WTC11 (cell line): ENCODE measurements around the gene MVB12A. TPM values are rescaled to one million over a fixed set of nuclear protein-coding genes. Genes with fewer than 3 reads are reported as not detected.

ENCODE experiments used
- ATAC-seq: fragments of 200-7000 bp; cut with Tn5 transposase; 2 replicates; pipeline ENCODE4 v1.10.0; 2021; ENCODE audit warnings: mild to moderate bottlenecking, moderate library complexity
- CTCF ChIA-PET: fragments of 300-600 bp; sonication (Branson Sonifier 250); formaldehyde crosslinking; loops from one replicate; lab custom pipeline; 2021; ENCODE audit warnings: antibody characterized with exemption; lab: Charles Lee
- POLR2A ChIA-PET: fragments of 350-600 bp; sonication (Branson Sonifier 250); formaldehyde crosslinking; loops from one replicate; lab custom pipeline; 2021; ENCODE audit warnings: antibody characterized with exemption; lab: Charles Lee
- DNase-seq: peaks from one replicate; pipeline ENCODE4 v3.0.0; 2021; ENCODE audit warnings: low spot score
- H3K27ac Mint-ChIP-seq: 2 replicates; pipeline ENCODE4 v1.8.0; 2021; ENCODE audit warnings: mixed read lengths
- H3K27me3 Mint-ChIP-seq: 2 replicates; pipeline ENCODE4 v1.8.0; 2021; ENCODE audit warnings: low read depth, mild to moderate bottlenecking, moderate library complexity, mixed read lengths
- H3K36me3 Mint-ChIP-seq: 2 replicates; pipeline ENCODE4 v1.8.0; 2021; ENCODE audit warnings: mixed read lengths
- H3K4me1 Mint-ChIP-seq: 2 replicates; pipeline ENCODE4 v1.8.0; 2022; ENCODE audit warnings: mixed read lengths
- H3K4me3 Mint-ChIP-seq: 2 replicates; pipeline ENCODE4 v1.8.0; 2021; ENCODE audit warnings: mild to moderate bottlenecking, moderate library complexity, mixed read lengths
- H3K9me3 Mint-ChIP-seq: 2 replicates; pipeline ENCODE4 v1.8.0; 2021; ENCODE audit warnings: mixed read lengths
- ATF2 ChIP-seq: sonication (generic); formaldehyde crosslinking; IDR thresholded peaks from 2 replicates; pipeline ENCODE4 v1.8.1; 2022; ENCODE audit warnings: low read depth, missing genetic modification reagents, borderline replicate concordance
- E2F4 ChIP-seq: sonication (generic); formaldehyde crosslinking; IDR thresholded peaks from 2 replicates; pipeline ENCODE4 v1.8.1; 2022; ENCODE audit warnings: low read depth, mild to moderate bottlenecking, moderate library complexity, missing genetic modification reagents, borderline replicate concordance
- ESRRA ChIP-seq: sonication (generic); formaldehyde crosslinking; IDR thresholded peaks from 2 replicates; pipeline ENCODE4 v1.8.1; 2022; ENCODE audit warnings: mild to moderate bottlenecking, missing genetic modification reagents, borderline replicate concordance
- ETV6 ChIP-seq: sonication (generic); formaldehyde crosslinking; IDR thresholded peaks from 2 replicates; pipeline ENCODE4 v1.8.1; 2022; ENCODE audit warnings: mild to moderate bottlenecking, missing genetic modification reagents
- FOXK1 ChIP-seq: sonication (generic); formaldehyde crosslinking; IDR thresholded peaks from 2 replicates; pipeline ENCODE4 v1.8.0; 2022; ENCODE audit warnings: mild to moderate bottlenecking, moderate library complexity, missing genetic modification reagents
- FOXP1 ChIP-seq: sonication (generic); formaldehyde crosslinking; IDR thresholded peaks from 2 replicates; pipeline ENCODE4 v1.8.0; 2022; ENCODE audit warnings: missing genetic modification reagents, mild to moderate bottlenecking, moderate library complexity, borderline replicate concordance
- FOXP4 ChIP-seq: sonication (generic); formaldehyde crosslinking; IDR thresholded peaks from 2 replicates; pipeline ENCODE4 v1.8.0; 2022; ENCODE audit warnings: mild to moderate bottlenecking, missing genetic modification reagents
- GTF2I ChIP-seq: fragments of 250-450 bp; sonication (Bioruptor Pico); conservative IDR thresholded peaks from 2 replicates; pipeline ENCODE4 v1.4.0; 2021; ENCODE audit warnings: mild to moderate bottlenecking
- MLX ChIP-seq: sonication (generic); formaldehyde crosslinking; IDR thresholded peaks from 2 replicates; pipeline ENCODE4 v1.8.1; 2023; ENCODE audit warnings: mild to moderate bottlenecking, missing genetic modification reagents, moderate library complexity
- MYBL2 ChIP-seq: sonication (generic); formaldehyde crosslinking; IDR thresholded peaks from 2 replicates; pipeline ENCODE4 v1.8.1; 2023; ENCODE audit warnings: mild to moderate bottlenecking, moderate library complexity, missing genetic modification reagents
- NFE2L1 ChIP-seq: sonication (generic); formaldehyde crosslinking; IDR thresholded peaks from 2 replicates; pipeline ENCODE4 v1.8.1; 2023; ENCODE audit warnings: missing genetic modification reagents
- NR1H2 ChIP-seq: sonication (generic); formaldehyde crosslinking; IDR thresholded peaks from 2 replicates; pipeline ENCODE4 v1.9.0; 2021; ENCODE audit warnings: mild to moderate bottlenecking, moderate library complexity, missing genetic modification reagents
- NR2C2 ChIP-seq: sonication (generic); formaldehyde crosslinking; IDR thresholded peaks from 2 replicates; pipeline ENCODE4 v1.8.0; 2022; ENCODE audit warnings: mild to moderate bottlenecking, missing genetic modification reagents
- PRRX2 ChIP-seq: fragments of 250-450 bp; sonication (Bioruptor Pico); IDR thresholded peaks from 2 replicates; pipeline ENCODE4 v1.8.0; 2021; ENCODE audit warnings: mild to moderate bottlenecking
- SMAD3 ChIP-seq: sonication (generic); formaldehyde crosslinking; IDR thresholded peaks from 2 replicates; pipeline ENCODE4 v1.8.0; 2022; ENCODE audit warnings: missing genetic modification reagents, mild to moderate bottlenecking, borderline replicate concordance
- SP1 ChIP-seq: sonication (generic); formaldehyde crosslinking; conservative IDR thresholded peaks from 2 replicates; pipeline ENCODE4 v1.8.1; 2022; ENCODE audit warnings: missing genetic modification reagents
- STAT6 ChIP-seq: sonication (generic); formaldehyde crosslinking; conservative IDR thresholded peaks from 2 replicates; pipeline ENCODE4 v1.8.1; 2023; ENCODE audit warnings: mild to moderate bottlenecking, low read depth, missing genetic modification reagents, moderate library complexity
- TP53 ChIP-seq: sonication (generic); formaldehyde crosslinking; IDR thresholded peaks from 2 replicates; pipeline ENCODE4 v1.8.1; 2023; ENCODE audit warnings: mild to moderate bottlenecking, missing genetic modification reagents
- ZNF263 ChIP-seq: sonication (generic); formaldehyde crosslinking; IDR thresholded peaks from 2 replicates; pipeline ENCODE4 v1.8.1; 2022; ENCODE audit warnings: low read depth, mild to moderate bottlenecking, moderate library complexity, missing genetic modification reagents
- ZNF317 ChIP-seq: sonication (generic); formaldehyde crosslinking; IDR thresholded peaks from 2 replicates; pipeline ENCODE4 v1.8.1; 2023; ENCODE audit warnings: low read depth, mild to moderate bottlenecking, moderate library complexity, missing genetic modification reagents, borderline replicate concordance
- total RNA-seq: library from RNA; stranded (reverse); gene quantifications from 3 replicates; pipeline ENCODE4 v1.2.3, GENCODE V29; 2021

MVB12A gene
- total RNA-seq, 1 experiment from 2014 or later, result 58.7 TPM

GRCh38 chr19:17411801-17412200, 8.0 kb upstream of the MVB12A start:
- Mint-ChIP-seq H3K9me3 (no peaks in the 10 kb centered on the region), H3K27me3 (peaks cover 23% of the 10 kb centered on the region), H3K4me1 (peaks cover 43% of the 10 kb centered on the region), H3K27ac (no peak overlapping the region), H3K36me3 (no peaks in the 10 kb centered on the region), H3K4me3 (no peak overlapping the region)
- no peak for TF ChIP-seq FOXK1 (CRISPR knock-in tag)
- TF ChIP-seq STAT6 (CRISPR knock-in tag), result no peak
- no peak for TF ChIP-seq GTF2I (CRISPR knock-in tag)
- TF ChIP-seq MYBL2 (CRISPR knock-in tag), result no peak
- no peak for TF ChIP-seq TP53 (CRISPR knock-in tag)
- TF ChIP-seq ESRRA (CRISPR knock-in tag), result no peak
- TF ChIP-seq MLX (CRISPR knock-in tag), result no peak
- CTCF ChIA-PET, result interaction anchor here (0.8 to 2.1 kb wide), 6 partner anchors 8 to 120 kb away, joined by 3 to 8 read pairs (median 4); no protein-coding TSS in a partner anchor
- ATAC-seq, result no peak
- POLR2A ChIA-PET, result interaction anchor here (0.6 to 1.1 kb wide), 2 partner anchors 8 to 56 kb away, joined by 3 to 4 read pairs; no protein-coding TSS in a partner anchor
- no peak for DNase-seq

GRCh38 chr19:17414097-17414496, 5.8 kb upstream of the MVB12A start:
- ChIA-PET CTCF (no interaction called here), POLR2A (no interaction called here)
- no peak overlapping the region for H3K4me3 Mint-ChIP-seq
- peak overlapping the region; percentile 96; the same call in 1 of the 2 replicates for H3K27ac Mint-ChIP-seq
- H3K27me3 Mint-ChIP-seq, result peaks cover 31% of the 10 kb centered on the region
- H3K4me1 Mint-ChIP-seq, result peaks cover 45% of the 10 kb centered on the region
- TF ChIP-seq E2F4 (CRISPR knock-in tag), result no peak
- no peak for TF ChIP-seq FOXP1
- H3K36me3 Mint-ChIP-seq, result no peaks in the 10 kb centered on the region
- no peaks in the 10 kb centered on the region for H3K9me3 Mint-ChIP-seq
- no peak for ATAC-seq
- no peak for DNase-seq

GRCh38 chr19:17415121-17415520, 4.7 kb upstream of the MVB12A start:
- no peaks in the 10 kb centered on the region for H3K36me3 Mint-ChIP-seq
- ChIA-PET POLR2A (interaction anchor here (0.7 kb wide), 1 partner anchor 12 kb away, joined by 5 read pairs; no protein-coding TSS in a partner anchor), CTCF (interaction anchor here (1.0 to 1.4 kb wide), 3 partner anchors 10 to 81 kb away, joined by 4 read pairs; partner anchors contain the start of gene BST2)
- no peaks in the 10 kb centered on the region for H3K9me3 Mint-ChIP-seq
- H3K4me1 Mint-ChIP-seq, result peaks cover 50% of the 10 kb centered on the region
- 0 out of 2 replicates have a peak, but pooled peaks have one; percentile 11 for ATAC-seq
- peak overlapping the region; percentile 76 for H3K4me3 Mint-ChIP-seq
- TF ChIP-seq ETV6 (CRISPR knock-in tag) (no peak), FOXP4 (CRISPR knock-in tag) (peak; percentile 42; the same call in 1 of the 2 replicates)
- peaks cover 31% of the 10 kb centered on the region for H3K27me3 Mint-ChIP-seq
- peak overlapping the region; percentile 96 for H3K27ac Mint-ChIP-seq
- DNase-seq, result peak; percentile 50

GRCh38 chr19:17418710-17419109, 1.1 kb upstream of the MVB12A start:
- peaks cover 4% of the 10 kb centered on the region for H3K36me3 Mint-ChIP-seq
- ATAC-seq (no peak), DNase-seq (no peak)
- peak overlapping the region; percentile 99 for H3K27ac Mint-ChIP-seq
- H3K4me1 Mint-ChIP-seq, result peaks cover 40% of the 10 kb centered on the region
- POLR2A ChIA-PET, result interaction anchor here (1.0 to 1.8 kb wide), 2 partner anchors 13 to 152 kb away, joined by 3 to 11 read pairs; partner anchors contain the start of gene BST2
- no peaks in the 10 kb centered on the region for H3K9me3 Mint-ChIP-seq
- CTCF ChIA-PET, result interaction anchor here (0.6 to 2.7 kb wide), 9 partner anchors 10 to 118 kb away, joined by 3 to 17 read pairs (median 8); partner anchors contain the start of genes BST2, DDA1 and TMEM221
- peaks cover 31% of the 10 kb centered on the region for H3K27me3 Mint-ChIP-seq
- peak overlapping the region; percentile 83 for H3K4me3 Mint-ChIP-seq
- no peak for TF ChIP-seq PRRX2 (CRISPR knock-in tag)
- no peak for TF ChIP-seq SP1 (CRISPR knock-in tag)
- no peak for TF ChIP-seq ZNF317
- no peak for TF ChIP-seq NR2C2
- no peak for TF ChIP-seq ZNF263
- TF ChIP-seq FOXK1 (CRISPR knock-in tag), result no peak
- no peak for TF ChIP-seq NFE2L1 (CRISPR knock-in tag)
- no peak for TF ChIP-seq SMAD3 (CRISPR knock-in tag)
- no peak for TF ChIP-seq ATF2 (CRISPR knock-in tag)
- no peak for TF ChIP-seq NR1H2 (CRISPR knock-in tag)
